BJ (cell line): Measurements from ENCODE around the gene OR4C3. TPM values are rescaled to one million over a fixed set of nuclear protein-coding genes. Genes with fewer than 3 reads are reported as not detected.
"Not testable (repeated sequence)": the region's sequence is repeated elsewhere in the genome, so short reads cannot be mapped to it uniquely, and the experiment has no call there.

Experiments
- CTCF ChIA-PET: fragments of 350-600 bp; formaldehyde crosslinking; extraction: SDS; loops from one replicate; lab custom pipeline; 2021; ENCODE audit warnings: antibody characterized with exemption, inconsistent platforms; lab: Yijun Ruan, JAX
- POLR2A ChIA-PET: fragments of 300-600 bp; sonication (Branson Sonifier 250); formaldehyde crosslinking; extraction: SDS; loops from one replicate; lab custom pipeline; 2021; ENCODE audit warnings: antibody characterized with exemption; lab: Charles Lee
- DNase-seq: peaks from one replicate; pipeline ENCODE4 v3.0.0-alpha.2; 2011; ENCODE audit warnings: low read depth
- H3K27me3 ChIP-seq: 2 replicates; pipeline ENCODE4 v1.6.0; 2011; ENCODE audit warnings: low read length; ENCODE audit not compliant: control insufficient read depth, insufficient read depth
- H3K36me3 ChIP-seq: 2 replicates; pipeline ENCODE4 v1.5.1; 2011; ENCODE audit warnings: low read length; ENCODE audit not compliant: control insufficient read depth, insufficient read depth
- H3K4me3 ChIP-seq: 2 replicates; pipeline ENCODE4 v1.5.1; 2011; ENCODE audit warnings: low read depth, mild to moderate bottlenecking, control low read depth, low read length
- polyA minus RNA-seq: library from RNA; depleted of rRNA, polyadenylated mRNA; stranded (reverse); fragments of >200 nt; gene quantifications from 2 replicates; pipeline ENCODE4 v1.2.3, GENCODE V29; 2011; rRNA and poly(A)+ RNA removed
- polyA plus RNA-seq: library from polyadenylated mRNA; depleted of rRNA; stranded (reverse); fragments of >200 nt; gene quantifications from 2 replicates; pipeline ENCODE4 v1.2.3, GENCODE V29; 2011; rRNA removed
- TF ChIP-seq, protein P1 (sequence below): IDR thresholded peaks from 2 replicates; pipeline ENCODE4 v1.5.1; 2011; ENCODE audit warnings: low read depth, mild to moderate bottlenecking, control low read depth, inconsistent platforms, low read length, moderate library complexity; ENCODE audit not compliant: insufficient read depth

OR4C3 gene
- polyA plus RNA-seq (not detected in 2 replicates), polyA minus RNA-seq (not detected in 2 replicates)

DNA sequence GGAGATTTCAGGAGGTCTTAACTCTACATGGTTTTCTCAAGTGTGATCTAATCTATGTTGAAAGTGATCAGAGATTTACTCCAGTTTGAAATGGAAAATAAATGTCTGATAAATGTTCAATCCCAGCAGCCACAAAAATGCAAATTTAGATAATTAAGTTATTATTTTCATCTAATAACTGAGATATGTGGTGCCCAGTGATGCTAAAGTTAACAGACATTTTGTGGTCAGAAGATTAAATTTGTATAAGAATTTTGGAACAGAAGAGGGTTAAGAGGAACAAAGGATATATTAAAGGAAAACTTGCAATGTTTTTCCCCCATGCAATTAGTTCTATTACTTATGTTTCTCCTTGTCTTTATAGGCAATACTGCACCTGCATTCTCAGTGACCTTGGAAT, at the start of gene OR4C3:
TSS of gene OR4C3 (plus strand) at position 301 of the 400 bp plus-strand sequence. CDS start 102 bp downstream, outside the sequence.
- H3K36me3 ChIP-seq, H3K4me3 ChIP-seq, H3K27me3 ChIP-seq, DNase-seq, CTCF ChIA-PET, POLR2A ChIA-PET: not testable (repeated sequence)

- ChIA-PET CTCF (no interaction called here), POLR2A (no interaction called here)
- no peak for DNase-seq
- H3K27me3 ChIP-seq: no peaks in the 10 kb centered on the region
- TF ChIP-seq, protein P1, sequence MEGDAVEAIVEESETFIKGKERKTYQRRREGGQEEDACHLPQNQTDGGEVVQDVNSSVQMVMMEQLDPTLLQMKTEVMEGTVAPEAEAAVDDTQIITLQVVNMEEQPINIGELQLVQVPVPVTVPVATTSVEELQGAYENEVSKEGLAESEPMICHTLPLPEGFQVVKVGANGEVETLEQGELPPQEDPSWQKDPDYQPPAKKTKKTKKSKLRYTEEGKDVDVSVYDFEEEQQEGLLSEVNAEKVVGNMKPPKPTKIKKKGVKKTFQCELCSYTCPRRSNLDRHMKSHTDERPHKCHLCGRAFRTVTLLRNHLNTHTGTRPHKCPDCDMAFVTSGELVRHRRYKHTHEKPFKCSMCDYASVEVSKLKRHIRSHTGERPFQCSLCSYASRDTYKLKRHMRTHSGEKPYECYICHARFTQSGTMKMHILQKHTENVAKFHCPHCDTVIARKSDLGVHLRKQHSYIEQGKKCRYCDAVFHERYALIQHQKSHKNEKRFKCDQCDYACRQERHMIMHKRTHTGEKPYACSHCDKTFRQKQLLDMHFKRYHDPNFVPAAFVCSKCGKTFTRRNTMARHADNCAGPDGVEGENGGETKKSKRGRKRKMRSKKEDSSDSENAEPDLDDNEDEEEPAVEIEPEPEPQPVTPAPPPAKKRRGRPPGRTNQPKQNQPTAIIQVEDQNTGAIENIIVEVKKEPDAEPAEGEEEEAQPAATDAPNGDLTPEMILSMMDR: no peak
- no peak within 1 kb of the TSS for H3K4me3 ChIP-seq
- no peaks in the 10 kb centered on the region for H3K36me3 ChIP-seq
Measured at GRCh38 chr11:48305923-48306322, 18.8 kb upstream of the OR4C3 start, which contains the start of gene OR4S1. Gene OR4S1, plus strand, starts transcription at chr11:48306223. Its CDS starts 0 bp downstream, at chr11:48306223.

DNA sequence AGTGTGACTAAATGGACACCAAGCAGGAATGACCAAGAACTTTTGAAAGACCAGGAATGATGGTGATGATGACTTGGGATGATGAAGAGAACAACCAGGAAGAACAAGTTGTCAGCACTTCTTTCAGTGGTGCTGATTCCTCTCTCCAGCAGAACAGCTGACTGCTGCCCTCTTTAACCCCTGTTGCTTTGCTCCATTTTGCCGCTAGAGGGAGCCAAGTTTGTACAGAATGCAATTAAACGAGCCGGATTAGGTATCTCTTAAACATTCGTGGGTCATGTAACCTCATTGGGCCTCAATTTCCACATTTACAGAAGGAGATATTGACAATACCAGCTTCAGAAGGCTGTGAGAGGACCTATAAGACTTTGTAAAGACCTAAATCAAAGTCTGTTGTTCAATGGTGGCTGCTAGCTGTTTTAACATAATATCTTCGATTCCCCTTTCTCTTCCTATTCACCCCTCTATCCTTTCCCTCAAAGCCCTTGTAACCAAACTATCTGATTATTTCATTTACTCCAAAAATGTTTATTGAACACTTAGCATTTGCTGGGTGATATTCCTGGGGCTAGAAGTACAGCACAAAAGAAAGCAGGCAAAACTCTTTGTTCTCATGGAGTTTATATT, 16.8 kb upstream of the OR4C3 start:
- ChIA-PET POLR2A (no interaction called here), CTCF (interaction anchor here (0.6 to 1.8 kb wide), 12 partner anchors 9 to 1219 kb away, joined by 3 to 12 read pairs (median 3); no protein-coding TSS in a partner anchor)
- Histone ChIP-seq H3K36me3 (no peaks in the 10 kb centered on the region), H3K27me3 (no peaks in the 10 kb centered on the region), H3K4me3 (no peak overlapping the region)
- DNase-seq: peak; percentile 1
- TF ChIP-seq, protein P1: peak; percentile 89

DNA sequence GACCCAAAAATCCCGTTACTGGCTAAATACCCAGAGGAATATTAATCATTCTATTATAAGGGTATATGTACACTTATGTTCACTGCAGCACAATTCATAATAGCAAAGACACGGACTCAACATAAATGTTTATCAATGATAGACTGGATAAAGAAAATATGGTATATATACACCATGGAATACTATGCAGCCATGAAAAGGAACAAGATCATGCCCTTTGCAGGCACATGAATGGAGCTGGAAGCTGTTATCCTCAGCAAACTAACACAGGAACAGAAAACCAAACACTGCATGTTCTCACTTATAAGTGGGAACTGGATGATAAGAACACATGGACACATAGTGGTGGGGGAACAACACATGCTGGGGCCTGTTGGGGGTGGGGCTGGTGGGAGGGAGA, 11.1 kb upstream of the OR4C3 start:
- POLR2A ChIA-PET, H3K36me3 ChIP-seq, DNase-seq, CTCF ChIA-PET, H3K4me3 ChIP-seq, H3K27me3 ChIP-seq: not testable (repeated sequence)

GRCh38 chr11:48319813-48320212, 4.9 kb upstream of the OR4C3 start:
- CTCF ChIA-PET, POLR2A ChIA-PET, DNase-seq, H3K27me3 ChIP-seq, H3K36me3 ChIP-seq, H3K4me3 ChIP-seq: not testable (repeated sequence)

- H3K36me3 ChIP-seq: no peaks in the 10 kb centered on the region
- ChIA-PET CTCF (no interaction called here), POLR2A (no interaction called here)
- H3K4me3 ChIP-seq: no peak overlapping the region
- TF ChIP-seq, protein P1: no peak
- no peaks in the 10 kb centered on the region for H3K27me3 ChIP-seq
- DNase-seq: no peak
Measured at GRCh38 chr11:48341466-48341865, 16.7 kb downstream of the OR4C3 start.

DNA sequence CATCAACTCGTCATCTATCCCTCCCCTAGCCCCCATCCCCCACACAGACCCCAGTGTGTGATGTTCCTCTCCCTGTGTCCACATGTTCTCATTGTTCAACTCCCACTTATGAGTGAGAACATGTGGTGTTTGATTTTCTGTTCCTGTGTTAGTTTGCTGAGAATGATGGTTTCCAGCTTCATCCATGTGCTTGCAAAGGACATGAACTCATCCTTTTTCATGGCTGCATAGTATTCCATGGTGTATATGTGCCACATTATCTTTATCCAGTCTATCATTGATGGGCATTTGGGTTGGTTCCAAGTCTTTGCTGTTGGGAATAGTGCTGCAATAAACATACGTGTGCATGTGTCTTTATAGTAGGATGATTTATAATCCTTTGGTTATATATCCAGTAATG, 17.8 kb downstream of the OR4C3 start:
- DNase-seq, CTCF ChIA-PET, H3K27me3 ChIP-seq, H3K36me3 ChIP-seq, POLR2A ChIA-PET, H3K4me3 ChIP-seq: not testable (repeated sequence)

DNA sequence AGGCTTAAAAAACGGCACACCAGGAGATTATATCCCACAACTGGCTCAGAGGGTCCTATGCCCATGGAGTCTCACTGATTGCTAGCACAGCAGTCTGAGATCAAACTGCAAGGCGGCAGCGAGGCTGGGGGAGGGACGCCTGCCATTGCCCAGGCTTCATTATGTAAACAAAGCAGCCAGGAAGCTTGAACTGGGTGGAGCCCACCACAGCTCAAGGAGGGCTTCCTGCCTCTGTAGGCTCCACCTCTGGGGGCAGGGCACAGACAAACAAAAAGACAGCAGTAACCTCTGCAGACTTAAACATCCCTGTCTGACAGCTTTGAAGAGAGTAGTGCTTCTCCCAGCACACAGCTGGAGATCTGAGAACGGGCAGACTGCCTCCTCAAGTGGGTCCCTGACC, 21.6 kb downstream of the OR4C3 start:
- DNase-seq, H3K36me3 ChIP-seq, H3K27me3 ChIP-seq, H3K4me3 ChIP-seq, POLR2A ChIA-PET, CTCF ChIA-PET: not testable (repeated sequence)
